Endothelial cell of umbilical vein (primary cell): Measurements from ENCODE around the gene EMC8. TPM values are rescaled to one million over a fixed set of nuclear protein-coding genes. Genes with fewer than 3 reads are reported as not detected.

Experiments used
- BruUV-seq: library from RNA; stranded (reverse); fragments of 400-500 nt; replicated peaks from 2 replicates; lab custom pipeline; 2021; lab: Mats Ljungman, UMichigan
- CTCF ChIA-PET: fragments of 300-600, 350-600 bp; sonication (Branson Sonifier 250); formaldehyde crosslinking; loops from one replicate; lab custom pipeline; 2021; ENCODE audit warnings: antibody characterized with exemption, inconsistent platforms; lab: Charles Lee
- POLR2A ChIA-PET: fragments of 300-600, 350-600 bp; sonication (Branson Sonifier 250); formaldehyde crosslinking; loops from one replicate; lab custom pipeline; 2021; ENCODE audit warnings: antibody characterized with exemption, inconsistent platforms; lab: Charles Lee
- DNase-seq: peaks from one replicate; pipeline ENCODE4 v3.0.0-alpha.2; 2011; ENCODE audit warnings: low read depth, low spot score
- FAIRE-seq: peaks from 2 replicates; lab custom pipeline; 2011; peaks lifted over from hg19 to GRCh38; lab: Jason Lieb, UNC
- H2AFZ ChIP-seq: 2 replicates; pipeline ENCODE4 v1.6.0; 2012; ENCODE audit warnings: low read depth, low read length, control low read depth, inconsistent platforms
- H3K27ac ChIP-seq: 2 replicates; pipeline ENCODE4 v1.5.1; 2011; ENCODE audit warnings: low read depth, mild to moderate bottlenecking, control low read depth, low read length, moderate library complexity; ENCODE audit not compliant: insufficient read depth
- H3K27me3 ChIP-seq, 2 experiments: 2 replicates each; pipeline versions ENCODE4 v1.6.0 to v1.6.1; 2011; ENCODE audit warnings: low read length in 2 of 2, mixed read lengths in 1 of 2; ENCODE audit not compliant: control insufficient read depth in 2 of 2, insufficient read depth in 2 of 2
- H3K36me3 ChIP-seq, 2 experiments: 2 replicates in 1 of 2; 3 replicates in 1 of 2; pipeline ENCODE4 v1.5.1; 2011; ENCODE audit warnings: low read length in 2 of 2, mild to moderate bottlenecking in 1 of 2, moderate library complexity in 1 of 2; ENCODE audit not compliant: control insufficient read depth in 2 of 2, insufficient read depth in 2 of 2; ENCODE audit errors: extremely low read depth in 1 of 2
- H3K4me1 ChIP-seq: 3 replicates; pipeline ENCODE4 v1.5.1; 2011; ENCODE audit warnings: mild to moderate bottlenecking, low read length; ENCODE audit not compliant: control insufficient read depth, insufficient read depth; ENCODE audit errors: extremely low read depth
- H3K4me2 ChIP-seq: 2 replicates; pipeline ENCODE4 v1.6.1; 2011; ENCODE audit warnings: low read length, control low read depth, mixed read lengths; ENCODE audit not compliant: insufficient read depth
- H3K4me3 ChIP-seq, 3 experiments: fragments of 200-600 bp in 1 of 3; sonication (generic), shearing (Covaris generic) in 1 of 3; replicated peaks in 1 of 3; 2 replicates each; pipeline ENCODE4 v1.5.1; 2011 to 2016; ENCODE audit warnings: control low read depth in 3 of 3, low read length in 3 of 3, mild to moderate bottlenecking in 2 of 3, inconsistent platforms in 1 of 3, low read depth in 1 of 3, moderate library complexity in 1 of 3; ENCODE audit not compliant: insufficient read depth in 1 of 3
- H3K79me2 ChIP-seq: 2 replicates; pipeline ENCODE4 v1.6.0; 2012; ENCODE audit warnings: low read length, inconsistent platforms; ENCODE audit not compliant: control insufficient read depth, insufficient read depth
- H3K9ac ChIP-seq: replicated peaks from 2 replicates; pipeline ENCODE3; 2011; ENCODE audit warnings: low read length, control low read depth; ENCODE audit not compliant: insufficient read depth; ENCODE audit errors: extremely low read depth
- H3K9me1 ChIP-seq: replicated peaks from 3 replicates; pipeline ENCODE4 v1.6.0; 2011; ENCODE audit warnings: mild to moderate bottlenecking, low read length; ENCODE audit not compliant: control insufficient read depth, insufficient read depth; ENCODE audit errors: extremely low read depth
- H3K9me3 ChIP-seq: replicated peaks from 2 replicates; pipeline ENCODE4 v1.5.1; 2012; ENCODE audit warnings: low read length, inconsistent platforms; ENCODE audit not compliant: control insufficient read depth, insufficient read depth
- H4K20me1 ChIP-seq: replicated peaks from 2 replicates; pipeline ENCODE3; 2011; ENCODE audit warnings: mild to moderate bottlenecking, low read length; ENCODE audit not compliant: control insufficient read depth, insufficient read depth; ENCODE audit errors: extremely low read depth
- EZH2 ChIP-seq: IDR thresholded peaks from 2 replicates; pipeline ENCODE4 v1.6.1; 2012; ENCODE audit warnings: borderline replicate concordance, low read depth, mild to moderate bottlenecking, moderate library complexity, low read length, inconsistent platforms; ENCODE audit not compliant: severe bottlenecking
- FOS ChIP-seq: IDR thresholded peaks from 2 replicates; pipeline ENCODE4 v1.6.1; 2011; ENCODE audit warnings: mild to moderate bottlenecking, low read length, moderate library complexity, borderline replicate concordance; ENCODE audit not compliant: insufficient read depth
- GATA2 ChIP-seq: IDR thresholded peaks from 2 replicates; pipeline ENCODE4 v1.7.0; 2011; ENCODE audit warnings: low read depth, mild to moderate bottlenecking, moderate library complexity, mixed read lengths, low read length; ENCODE audit not compliant: insufficient read length, insufficient read depth
- JUN ChIP-seq: IDR thresholded peaks from 2 replicates; pipeline ENCODE4 v1.6.1; 2011; ENCODE audit warnings: borderline replicate concordance, low read depth; ENCODE audit not compliant: insufficient read length, insufficient read depth
- MYC ChIP-seq: IDR thresholded peaks from one replicate; pipeline ENCODE4 v1.6.1; 2011; ENCODE audit warnings: mild to moderate bottlenecking, low read depth, low read length
- POLR2A ChIP-seq: IDR thresholded peaks from 2 replicates; pipeline ENCODE4 v1.6.1; 2012; ENCODE audit warnings: low read depth, mild to moderate bottlenecking, control low read depth, low read length
- POLR2AphosphoS5 ChIP-seq: IDR thresholded peaks from 2 replicates; pipeline ENCODE4 v1.6.1; 2012; ENCODE audit warnings: low read depth, mild to moderate bottlenecking, control low read depth, low read length, moderate library complexity; ENCODE audit not compliant: insufficient read depth
- dilution Hi-C: fragments of 300-500 bp; cut with MboI; formaldehyde crosslinking; loops from one replicate; pipeline ENCODE4 v1.15.0; 2019; ENCODE audit warnings: low sequenced_read_pairs; ENCODE audit not compliant: extremely low pct_ligation_motif_present
- intact Hi-C: fragments of 100-400 bp; cut with micrococcal nuclease; formaldehyde crosslinking; loops from one replicate; pipeline ENCODE4 v1.10.0; 2022
- polyA plus RNA-seq, 4 experiments: library from polyadenylated mRNA; depleted of rRNA in 3 of 4; stranded (reverse) in 3 of 4; unstranded in 1 of 4; fragments of >200 nt; gene quantifications; 2 replicates each; pipeline versions ENCODE4 v1.2.1 to v1.2.3, GENCODE V29; 2011 to 2012; ENCODE audit warnings: missing spikeins in 1 of 4
- total RNA-seq: library from RNA; stranded (reverse); gene quantifications from 2 replicates; pipeline ENCODE4 v1.2.3, GENCODE V29; 2021
- TF ChIP-seq, protein P1 (sequence below), 2 donors: IDR thresholded peaks; 1 replicate in 1 of 2; 2 replicates in 1 of 2; pipeline ENCODE4 v1.5.1; 2011; ENCODE audit warnings: low read length in 2 of 2, mild to moderate bottlenecking in 2 of 2, moderate library complexity in 2 of 2, control low read depth in 1 of 2, inconsistent platforms in 1 of 2, low read depth in 1 of 2; ENCODE audit not compliant: insufficient read depth in 1 of 2; ENCODE audit errors: extremely low read depth in 1 of 2
- TF ChIP-seq, protein P2 (sequence below): IDR thresholded peaks from 2 replicates; pipeline ENCODE4 v1.6.1; 2011; ENCODE audit not compliant: insufficient read depth, insufficient read length

EMC8 gene
- total and polyA plus RNA-seq, 2 donors (not counting 3 experiments of a cell fraction or from before 2014, with no cell fraction given) = 51.2 to 59.6 TPM

DNA sequence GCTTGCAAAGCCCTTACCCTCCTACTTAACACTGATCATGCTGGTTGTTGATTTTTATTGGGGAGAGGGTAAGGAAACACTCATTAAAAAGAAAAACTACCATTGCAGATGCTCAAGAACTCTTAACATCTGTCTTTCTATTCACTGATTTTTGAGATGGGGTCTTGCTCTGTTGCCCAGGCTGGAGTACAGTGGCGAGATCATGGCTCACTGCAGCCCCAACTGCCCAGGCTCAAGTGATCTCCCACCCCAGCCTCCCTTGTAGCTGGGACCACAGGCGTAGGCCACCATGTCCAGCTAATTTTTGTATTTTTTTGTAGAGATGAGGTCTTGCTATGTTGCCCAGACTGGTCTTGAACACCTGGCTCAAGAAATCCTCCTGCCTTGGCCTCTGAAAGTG lies 14.5 kb downstream of the EMC8 start:
- H3K9me1 ChIP-seq = no peaks in the 10 kb centered on the region
- dilution Hi-C loops (no loop called here), intact Hi-C loops (no loop called here)
- H3K27ac ChIP-seq = no peak overlapping the region
- H3K4me2 ChIP-seq = no peak overlapping the region
- ChIA-PET CTCF (no interaction called here), POLR2A (no interaction called here)
- H2AFZ ChIP-seq = no peak overlapping the region
- FAIRE-seq (no peak), DNase-seq (no peak)
- no peak overlapping the region for H3K4me3 ChIP-seq
- no TSS peak for BruUV-seq
- H3K9me3 ChIP-seq = no peaks in the 10 kb centered on the region
- H3K36me3 ChIP-seq = peaks cover 8 to 38% of the 10 kb centered on the region in 2 experiments
- peaks cover under 1% of the 10 kb centered on the region for H3K4me1 ChIP-seq
- no peaks in the 10 kb centered on the region for H3K27me3 ChIP-seq
- no peak overlapping the region for H3K9ac ChIP-seq
- peaks cover 41% of the 10 kb centered on the region for H3K79me2 ChIP-seq
- TF ChIP-seq, protein P1, sequence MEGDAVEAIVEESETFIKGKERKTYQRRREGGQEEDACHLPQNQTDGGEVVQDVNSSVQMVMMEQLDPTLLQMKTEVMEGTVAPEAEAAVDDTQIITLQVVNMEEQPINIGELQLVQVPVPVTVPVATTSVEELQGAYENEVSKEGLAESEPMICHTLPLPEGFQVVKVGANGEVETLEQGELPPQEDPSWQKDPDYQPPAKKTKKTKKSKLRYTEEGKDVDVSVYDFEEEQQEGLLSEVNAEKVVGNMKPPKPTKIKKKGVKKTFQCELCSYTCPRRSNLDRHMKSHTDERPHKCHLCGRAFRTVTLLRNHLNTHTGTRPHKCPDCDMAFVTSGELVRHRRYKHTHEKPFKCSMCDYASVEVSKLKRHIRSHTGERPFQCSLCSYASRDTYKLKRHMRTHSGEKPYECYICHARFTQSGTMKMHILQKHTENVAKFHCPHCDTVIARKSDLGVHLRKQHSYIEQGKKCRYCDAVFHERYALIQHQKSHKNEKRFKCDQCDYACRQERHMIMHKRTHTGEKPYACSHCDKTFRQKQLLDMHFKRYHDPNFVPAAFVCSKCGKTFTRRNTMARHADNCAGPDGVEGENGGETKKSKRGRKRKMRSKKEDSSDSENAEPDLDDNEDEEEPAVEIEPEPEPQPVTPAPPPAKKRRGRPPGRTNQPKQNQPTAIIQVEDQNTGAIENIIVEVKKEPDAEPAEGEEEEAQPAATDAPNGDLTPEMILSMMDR (IDR thresholded peaks at IDR 0.05; ENCODE audit: extremely low read depth in 1 of 2, insufficient read depth in 1 of 2, low read depth in 1 of 2, low read length in 2 of 2) = no peak
- TF ChIP-seq EZH2 (no peak), GATA2 (no peak)
- TF ChIP-seq, protein P2, sequence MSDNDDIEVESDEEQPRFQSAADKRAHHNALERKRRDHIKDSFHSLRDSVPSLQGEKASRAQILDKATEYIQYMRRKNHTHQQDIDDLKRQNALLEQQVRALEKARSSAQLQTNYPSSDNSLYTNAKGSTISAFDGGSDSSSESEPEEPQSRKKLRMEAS = no peak
- H4K20me1 ChIP-seq = no peaks in the 10 kb centered on the region

DNA sequence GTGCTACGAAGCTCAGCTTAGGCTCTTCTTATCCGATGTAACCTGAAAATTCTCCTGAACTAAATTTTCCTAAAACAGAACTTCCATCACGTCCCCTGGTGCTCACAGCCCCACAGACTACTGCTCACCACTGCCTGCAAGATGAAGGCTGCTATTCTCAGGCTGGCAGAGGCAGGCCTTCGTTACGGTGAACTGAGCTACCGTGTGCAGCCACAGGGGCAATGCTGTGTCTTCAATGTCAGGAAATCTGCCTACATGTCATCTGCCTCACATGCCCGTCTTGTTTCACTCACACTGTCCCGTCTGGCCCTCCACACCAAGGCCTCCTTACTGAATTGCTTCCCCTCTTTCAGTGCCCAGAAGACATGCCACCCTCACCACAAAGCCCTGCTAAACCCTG lies 15.9 kb downstream of the EMC8 start:
- Histone ChIP-seq H3K9me1 (no peaks in the 10 kb centered on the region), H3K9ac (no peak overlapping the region), H3K36me3 (peaks cover 12 to 38% of the 10 kb centered on the region in 2 experiments), H2AFZ (no peak overlapping the region), H3K4me2 (no peak overlapping the region), H3K4me3 (no peak overlapping the region), H4K20me1 (no peaks in the 10 kb centered on the region), H3K27ac (no peak overlapping the region), H3K79me2 (peaks cover 31% of the 10 kb centered on the region), H3K9me3 (no peaks in the 10 kb centered on the region), H3K27me3 (no peaks in the 10 kb centered on the region), H3K4me1 (peaks cover 7% of the 10 kb centered on the region)
- CTCF ChIA-PET = no interaction called here
- DNase-seq = no peak
- TF ChIP-seq MYC = no peak
- no peak for TF ChIP-seq GATA2
- no peak for TF ChIP-seq POLR2A
- TF ChIP-seq, protein P1 (IDR thresholded peaks at IDR 0.05; ENCODE audit: extremely low read depth in 1 of 2, insufficient read depth in 1 of 2, low read depth in 1 of 2, low read length in 2 of 2) = no peak
- no peak for TF ChIP-seq POLR2AphosphoS5
- TF ChIP-seq EZH2 = no peak
- TF ChIP-seq JUN = no peak
- no peak for TF ChIP-seq FOS
- TF ChIP-seq, protein P2 = no peak
- FAIRE-seq = no peak
- dilution Hi-C loops = no loop called here
- POLR2A ChIA-PET = no interaction called here
- intact Hi-C loops = no loop called here
- no TSS peak for BruUV-seq
